Raji (cell line): Measurements from ENCODE around the gene PPP2R3B.

ENCODE experiments used
- POLR2A ChIP-seq: IDR thresholded peaks from 2 replicates; pipeline ENCODE4 v1.6.1; 2011; ENCODE audit warnings: low read depth, low read length, control low read depth; ENCODE audit not compliant: insufficient read depth

Gene PPP2R3B

GRCh38 chrX:329291-329910 is 57.3 kb downstream of the PPP2R3B start:
- no peak for TF ChIP-seq POLR2A

GRCh38 chrX:327660-328126 is 59.0 kb downstream of the PPP2R3B start:
- no peak for TF ChIP-seq POLR2A

GRCh38 chrX:323721-324628 is 62.7 kb downstream of the PPP2R3B start:
- peak; percentile 39; the same call in 1 of the 2 replicates for TF ChIP-seq POLR2A

- TF ChIP-seq POLR2A: peak; percentile 12; the same call in 1 of the 2 replicates
Measured at GRCh38 chrX:320126-320783, 66.5 kb downstream of the PPP2R3B start.

GRCh38 chrX:319579-320125 is 67.1 kb downstream of the PPP2R3B start:
- TF ChIP-seq POLR2A: no peak

- TF ChIP-seq POLR2A: peak; percentile 67; the same call in 1 of the 2 replicates
Measured at GRCh38 chrX:318739-319578, 67.7 kb downstream of the PPP2R3B start, which contains the start of gene GTPBP6. Gene GTPBP6 (minus strand): TSS chrX:318796. CDS start chrX:318787, 9 bp downstream.

- TF ChIP-seq POLR2A: no peak; the same call in 1 of the 2 replicates
Measured at GRCh38 chrX:318068-318738, 68.5 kb downstream of the PPP2R3B start.

- no peak for TF ChIP-seq POLR2A
Measured at GRCh38 chrX:317424-318067, 69.2 kb downstream of the PPP2R3B start.

- no peak for TF ChIP-seq POLR2A
Measured at GRCh38 chrX:316351-317325, 70.1 kb downstream of the PPP2R3B start.

GRCh38 chrX:314781-315595 is 71.7 kb downstream of the PPP2R3B start:
- no peak for TF ChIP-seq POLR2A

GRCh38 chrX:314049-314448 is 72.7 kb downstream of the PPP2R3B start:
- no peak for TF ChIP-seq POLR2A
